ENCODE data around the gene PEX14. TPM values are rescaled to one million over a fixed set of nuclear protein-coding genes. Genes with fewer than 3 reads are reported as not detected.
"Not testable (repeated sequence)": the region's sequence is repeated elsewhere in the genome, so short reads cannot be mapped to it uniquely, and the experiment has no call there.

Gene PEX14
- total RNA-seq, 3 donors from 2014 or later, result 12.5 to 16.1 (median 14.8) TPM

DNA sequence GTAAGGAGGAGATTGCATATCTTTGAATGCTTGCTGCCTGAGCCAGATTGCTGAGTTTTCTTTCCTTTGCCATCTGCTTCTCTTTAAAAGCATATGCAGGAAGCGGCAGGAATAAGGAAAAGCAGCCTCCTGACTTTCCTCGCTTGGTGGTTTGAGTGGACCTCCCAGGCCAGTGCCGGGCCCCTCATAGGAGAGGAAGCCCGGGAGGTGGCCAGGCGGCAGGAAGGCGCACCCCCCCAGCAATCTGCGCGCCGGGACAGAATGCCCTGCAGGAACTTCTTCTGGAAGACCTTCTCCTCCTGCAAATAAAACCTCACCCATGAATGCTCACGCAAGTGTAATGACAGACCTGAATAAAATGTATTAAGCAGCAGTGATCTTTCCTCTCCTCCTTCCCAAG lies 23.5 kb upstream of the PEX14 start:
- TF ChIP-seq, protein P1, sequence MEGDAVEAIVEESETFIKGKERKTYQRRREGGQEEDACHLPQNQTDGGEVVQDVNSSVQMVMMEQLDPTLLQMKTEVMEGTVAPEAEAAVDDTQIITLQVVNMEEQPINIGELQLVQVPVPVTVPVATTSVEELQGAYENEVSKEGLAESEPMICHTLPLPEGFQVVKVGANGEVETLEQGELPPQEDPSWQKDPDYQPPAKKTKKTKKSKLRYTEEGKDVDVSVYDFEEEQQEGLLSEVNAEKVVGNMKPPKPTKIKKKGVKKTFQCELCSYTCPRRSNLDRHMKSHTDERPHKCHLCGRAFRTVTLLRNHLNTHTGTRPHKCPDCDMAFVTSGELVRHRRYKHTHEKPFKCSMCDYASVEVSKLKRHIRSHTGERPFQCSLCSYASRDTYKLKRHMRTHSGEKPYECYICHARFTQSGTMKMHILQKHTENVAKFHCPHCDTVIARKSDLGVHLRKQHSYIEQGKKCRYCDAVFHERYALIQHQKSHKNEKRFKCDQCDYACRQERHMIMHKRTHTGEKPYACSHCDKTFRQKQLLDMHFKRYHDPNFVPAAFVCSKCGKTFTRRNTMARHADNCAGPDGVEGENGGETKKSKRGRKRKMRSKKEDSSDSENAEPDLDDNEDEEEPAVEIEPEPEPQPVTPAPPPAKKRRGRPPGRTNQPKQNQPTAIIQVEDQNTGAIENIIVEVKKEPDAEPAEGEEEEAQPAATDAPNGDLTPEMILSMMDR (IDR thresholded peaks at IDR 0.05), result no peak
- TF ChIP-seq POLR2A (IDR thresholded peaks at IDR 0.05), result no peak
- Histone ChIP-seq H3K27me3 (no peaks in the 10 kb centered on the region), H3K27ac (no peak overlapping the region), H3K4me1 (no peaks in the 10 kb centered on the region), H3K4me3 (peak overlapping the region in 2 of 3 donors; percentile 25 to 39), H3K36me3 (no peaks in the 10 kb centered on the region), H3K9me3 (no peaks in the 10 kb centered on the region)
- DNase-seq (ENCODE audit: low spot score in 2 of 2), result no peak
- intact Hi-C loops (cut with DNase I; ENCODE audit: low total_unique reads), result no loop called here

DNA sequence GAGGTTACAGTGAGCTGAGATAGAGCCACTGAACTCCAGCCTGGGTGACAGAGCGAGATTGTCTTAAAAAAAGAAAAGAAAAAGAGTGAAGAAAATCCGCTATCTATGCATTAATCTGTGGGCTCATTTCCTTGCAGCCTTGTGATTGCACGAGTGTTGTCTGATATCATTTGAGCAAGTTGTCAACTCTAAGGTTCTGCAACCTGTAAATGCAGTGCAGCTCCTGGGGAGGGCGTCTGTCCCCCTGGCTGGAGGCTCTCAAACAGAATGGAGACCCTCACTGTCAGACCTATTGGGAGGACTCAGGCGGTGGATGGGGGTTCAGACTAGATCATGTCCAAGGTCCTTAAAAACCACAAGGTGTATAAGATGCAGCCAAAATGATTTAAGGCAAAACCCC lies 18.7 kb upstream of the PEX14 start:
- intact Hi-C loops (cut with DNase I; ENCODE audit: low total_unique reads), result no loop called here
- DNase-seq (ENCODE audit: low spot score in 2 of 2), result no peak

DNA sequence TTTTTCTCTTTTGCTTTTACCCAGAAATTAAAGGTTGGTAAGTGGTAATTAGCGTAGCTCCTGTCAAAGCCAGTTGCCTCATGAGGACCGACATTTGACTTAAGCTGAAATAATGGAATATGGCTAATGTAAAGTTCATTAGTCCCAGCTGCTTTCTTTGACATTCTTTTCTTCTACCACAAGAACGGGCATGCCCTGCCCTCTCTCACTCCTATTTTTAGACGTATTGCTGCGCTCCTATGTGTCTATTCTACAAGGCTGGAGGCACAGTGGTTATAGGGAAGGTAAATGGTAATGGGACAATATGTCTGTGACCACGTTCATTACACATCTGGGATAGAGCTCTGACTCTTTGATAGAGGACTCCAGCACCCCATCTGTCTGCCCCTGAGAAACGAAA lies 18.1 kb upstream of the PEX14 start:
- TF ChIP-seq POLR2A (IDR thresholded peaks at IDR 0.05) (no peak), POLR2AphosphoS5 (IDR thresholded peaks at IDR 0.05) (no peak)
- TF ChIP-seq, protein P1 (IDR thresholded peaks at IDR 0.05), result no peak
- H3K27me3 ChIP-seq, result no peaks in the 10 kb centered on the region
- H3K4me1 ChIP-seq, result no peaks in the 10 kb centered on the region
- H3K4me3 ChIP-seq, result no peak overlapping the region
- no peaks in the 10 kb centered on the region for H3K36me3 ChIP-seq
- intact Hi-C loops (cut with DNase I; ENCODE audit: low total_unique reads), result no loop called here
- no peaks in the 10 kb centered on the region for H3K9me3 ChIP-seq
- H3K27ac ChIP-seq, result no peak overlapping the region
- no peak for DNase-seq (ENCODE audit: low spot score in 2 of 2)

More for the DNA sequence above, 18.7 kb upstream of the PEX14 start:
- Histone ChIP-seq H3K9me3 (no peaks in the 10 kb centered on the region), H3K4me1 (no peaks in the 10 kb centered on the region), H3K4me3 (no peak overlapping the region), H3K36me3 (no peaks in the 10 kb centered on the region), H3K27me3 (no peaks in the 10 kb centered on the region), H3K27ac (no peak overlapping the region)
- TF ChIP-seq POLR2A (IDR thresholded peaks at IDR 0.05) (no peak), POLR2AphosphoS5 (IDR thresholded peaks at IDR 0.05) (no peak)
- TF ChIP-seq, protein P1 (IDR thresholded peaks at IDR 0.05), result no peak

DNA sequence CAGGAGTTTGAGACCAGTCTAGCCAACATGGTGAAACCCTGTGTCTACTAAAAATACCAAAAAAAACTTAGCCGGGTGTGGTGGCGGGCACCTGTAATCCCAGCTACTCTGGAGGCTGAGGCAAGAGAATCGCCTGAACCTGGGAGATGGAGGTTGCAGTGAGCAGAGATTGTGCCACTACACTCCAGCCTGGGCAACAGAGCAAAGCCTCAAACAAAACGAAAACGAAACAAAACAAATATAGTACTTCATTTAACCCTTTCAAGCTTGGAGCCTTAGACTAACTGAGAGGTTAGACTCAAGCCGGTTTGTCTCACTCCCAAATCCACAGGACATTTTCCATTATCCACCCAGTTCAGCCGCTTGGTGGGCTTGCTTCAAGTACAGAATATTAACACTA lies 17.3 kb upstream of the PEX14 start:
- H3K36me3 ChIP-seq; H3K4me1 ChIP-seq; H3K27me3 ChIP-seq; H3K27ac ChIP-seq; intact Hi-C loops (cut with DNase I; ENCODE audit: low total_unique reads); H3K4me3 ChIP-seq; H3K9me3 ChIP-seq; DNase-seq (ENCODE audit: low spot score in 2 of 2): not testable (repeated sequence)

DNA sequence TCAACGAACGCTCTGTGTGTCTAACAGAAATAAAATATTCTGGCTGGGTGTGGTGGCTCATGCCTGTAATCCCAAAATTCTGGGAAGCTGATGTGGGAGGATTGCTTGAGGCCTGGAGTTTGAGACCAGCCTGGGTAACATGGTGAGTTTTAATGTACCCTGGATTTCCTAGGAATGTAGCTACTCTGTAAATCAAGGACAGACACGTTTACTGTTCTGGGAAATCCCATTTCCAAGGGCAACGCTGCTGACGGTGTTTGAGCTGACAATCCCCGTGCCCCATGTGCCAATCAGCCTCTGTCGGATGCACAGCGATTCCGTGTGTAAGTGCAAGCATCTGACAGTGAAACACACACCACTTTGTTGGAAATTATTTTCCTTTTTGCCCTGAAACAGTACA lies 16.9 kb upstream of the PEX14 start:
- no peak for DNase-seq (ENCODE audit: low spot score in 2 of 2)
- intact Hi-C loops (cut with DNase I; ENCODE audit: low total_unique reads), result no loop called here
- no peak overlapping the region for H3K27ac ChIP-seq
- TF ChIP-seq POLR2AphosphoS5 (IDR thresholded peaks at IDR 0.05) (no peak), POLR2A (IDR thresholded peaks at IDR 0.05) (no peak)
- TF ChIP-seq, protein P1 (IDR thresholded peaks at IDR 0.05), result no peak
- no peaks in the 10 kb centered on the region for H3K27me3 ChIP-seq
- no peaks in the 10 kb centered on the region for H3K9me3 ChIP-seq
- no peaks in the 10 kb centered on the region for H3K4me1 ChIP-seq
- no peaks in the 10 kb centered on the region for H3K36me3 ChIP-seq
- no peak overlapping the region for H3K4me3 ChIP-seq

DNA sequence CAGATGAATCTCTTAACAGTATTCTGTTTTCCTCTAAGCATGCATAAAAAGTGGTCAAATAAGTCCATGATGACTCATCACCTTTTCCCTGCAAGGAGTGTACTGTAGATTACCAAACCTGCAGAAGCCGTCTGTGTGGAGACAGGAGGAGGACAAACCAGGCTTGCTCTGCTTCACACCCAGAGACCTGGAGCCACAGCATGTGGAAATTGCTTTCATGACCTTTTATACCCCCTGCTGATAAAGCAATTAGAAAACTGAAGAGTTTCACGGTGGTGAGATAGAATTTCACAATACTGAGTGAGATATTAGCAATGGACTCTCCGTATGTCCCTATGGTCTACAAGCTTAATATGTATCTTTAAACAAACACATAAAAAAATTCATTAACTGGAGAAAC lies 15.6 kb upstream of the PEX14 start:
- H3K4me3 ChIP-seq, result no peak overlapping the region
- H3K27me3 ChIP-seq, result no peaks in the 10 kb centered on the region
- H3K27ac ChIP-seq, result peak overlapping the region in 1 of 2 donors; percentile 32
- no peaks in the 10 kb centered on the region for H3K36me3 ChIP-seq
- no peak for DNase-seq (ENCODE audit: low spot score in 2 of 2)
- H3K4me1 ChIP-seq, result no peaks in the 10 kb centered on the region
- TF ChIP-seq POLR2AphosphoS5 (IDR thresholded peaks at IDR 0.05), result no peak
- TF ChIP-seq POLR2A (IDR thresholded peaks at IDR 0.05), result no peak
- TF ChIP-seq, protein P1 (IDR thresholded peaks at IDR 0.05), result no peak
- H3K9me3 ChIP-seq, result no peaks in the 10 kb centered on the region
- intact Hi-C loops (cut with DNase I; ENCODE audit: low total_unique reads), result no loop called here

All from breast epithelium (tissue), 4 donors.